K562 (cell line): ENCODE results near the gene CHRM4. TPM values are rescaled to one million over a fixed set of nuclear protein-coding genes. Genes with fewer than 3 reads are reported as not detected.

Experiments used
- ATAC-seq: fragments of 200-7000 bp; cut with Tn5 transposase; 3 replicates; pipeline ENCODE4 v1.9.1; 2020; ENCODE audit warnings: moderate library complexity
- BruUV-seq: library from RNA; stranded (reverse); fragments of 400-500 nt; replicated peaks from 2 replicates; lab custom pipeline; 2021; lab: Mats Ljungman, UMichigan
- CTCF ChIA-PET: fragments of 300-600 bp; formaldehyde crosslinking; extraction: SDS; loops from one replicate; lab custom pipeline; 2021; ENCODE audit warnings: low intra/inter-chr PET ratio; lab: Yijun Ruan, JAX
- POLR2A ChIA-PET: fragments of 300-600, 350-650 bp; sonication (Branson Sonifier 250); formaldehyde crosslinking; extraction: SDS; loops from one replicate; lab custom pipeline; 2021; ENCODE audit warnings: antibody characterized with exemption, inconsistent platforms; lab: Yijun Ruan, JAX
- DNase-seq, 4 experiments: peaks; one replicate each; pipeline versions ENCODE4 v3.0.0 to v3.0.0-alpha.2; 2011 to 2018; ENCODE audit warnings: low spot score in 3 of 4, mixed read lengths in 3 of 4; ENCODE audit errors: extremely low read depth in 1 of 4
- FAIRE-seq: peaks from 2 replicates; lab custom pipeline; 2011; peaks lifted over from hg19 to GRCh38; lab: Jason Lieb, UNC
- H2AFZ ChIP-seq: 2 replicates; pipeline ENCODE4 v1.6.0; 2011; ENCODE audit warnings: low read depth, low read length, control low read depth, inconsistent platforms
- H3K27ac ChIP-seq: fragments of 200-600 bp; 3 replicates; pipeline ENCODE4 v1.8.0; 2011; ENCODE audit warnings: low read depth, mild to moderate bottlenecking, control low read depth, inconsistent platforms, low read length, moderate library complexity, mixed read lengths; ENCODE audit errors: extremely low read depth
- H3K27me3 ChIP-seq, 2 experiments: fragments of 300-600 bp in 1 of 2; 2 replicates in 1 of 2; 3 replicates in 1 of 2; pipeline versions ENCODE4 v1.6.0 to v1.8.0; 2011; ENCODE audit warnings: inconsistent platforms in 2 of 2, low read length in 2 of 2, mild to moderate bottlenecking in 1 of 2, mixed read lengths in 1 of 2, moderate library complexity in 1 of 2; ENCODE audit not compliant: control insufficient read depth in 2 of 2, insufficient read depth in 2 of 2
- H3K36me3 ChIP-seq: fragments of 300-600 bp; 3 replicates; pipeline ENCODE4 v1.8.0; 2011; ENCODE audit warnings: mild to moderate bottlenecking, low read length, inconsistent platforms; ENCODE audit not compliant: control insufficient read depth, insufficient read depth
- H3K4me1 ChIP-seq, 2 experiments: fragments of 200-600 bp in 1 of 2; replicated peaks in 1 of 2; 2 replicates in 1 of 2; 3 replicates in 1 of 2; pipeline versions ENCODE4 v1.5.1 to v1.8.0; 2011; ENCODE audit warnings: inconsistent platforms in 2 of 2, low read length in 2 of 2, mild to moderate bottlenecking in 1 of 2, mixed read lengths in 1 of 2, moderate library complexity in 1 of 2; ENCODE audit not compliant: control insufficient read depth in 2 of 2, insufficient read depth in 2 of 2
- H3K4me2 ChIP-seq: 2 replicates; pipeline ENCODE4 v1.6.1; 2011; ENCODE audit warnings: low read length, control low read depth, inconsistent platforms, mixed read lengths; ENCODE audit not compliant: insufficient read depth
- H3K4me3 ChIP-seq: fragments of 200-600 bp; sonication (generic), shearing (Covaris generic); 2 replicates; pipeline ENCODE4 v1.5.1; 2016; ENCODE audit warnings: control low read depth, inconsistent platforms
- H3K79me2 ChIP-seq: fragments of 200-600 bp; 3 replicates; pipeline ENCODE4 v1.8.0; 2011; ENCODE audit warnings: low read length, inconsistent platforms; ENCODE audit not compliant: control insufficient read depth, insufficient read depth
- H3K9ac ChIP-seq, 2 experiments: 2 replicates each; pipeline versions ENCODE4 v1.6.0 to v1.6.1; 2011; ENCODE audit warnings: low read depth in 2 of 2, low read length in 2 of 2, control low read depth in 1 of 2, inconsistent platforms in 1 of 2, mild to moderate bottlenecking in 1 of 2, mixed read lengths in 1 of 2; ENCODE audit not compliant: insufficient read depth in 1 of 2
- H3K9me1 ChIP-seq: one replicate; pipeline ENCODE4 v1.6.0; 2011; ENCODE audit warnings: inconsistent platforms, mild to moderate bottlenecking, low read length, moderate library complexity; ENCODE audit not compliant: control insufficient read depth, insufficient read depth
- H3K9me3 ChIP-seq: replicated peaks from 2 replicates; pipeline ENCODE4 v1.5.1; 2011; ENCODE audit warnings: low read depth, low read length, inconsistent platforms; ENCODE audit not compliant: control insufficient read depth, insufficient read depth
- H4K20me1 ChIP-seq: replicated peaks from 2 replicates; pipeline ENCODE4 v1.6.1; 2011; ENCODE audit warnings: low read length, inconsistent platforms, mixed read lengths; ENCODE audit not compliant: control insufficient read depth, insufficient read depth
- BHLHE40 ChIP-seq: IDR thresholded peaks from 2 replicates; pipeline ENCODE4 v1.6.1; 2011; ENCODE audit warnings: low read length, improper control_type of control experiment
- E2F6 ChIP-seq, 2 experiments: IDR thresholded peaks; 2 replicates each; pipeline ENCODE4 v1.6.1; 2011; ENCODE audit warnings: borderline replicate concordance in 1 of 2, control low read depth in 1 of 2, low read depth in 1 of 2, low read length in 1 of 2, mild to moderate bottlenecking in 1 of 2, mixed read lengths in 1 of 2, moderate library complexity in 1 of 2; ENCODE audit not compliant: insufficient read depth in 1 of 2, insufficient read length in 1 of 2, poor library complexity in 1 of 2, severe bottlenecking in 1 of 2; ENCODE audit errors: extremely low read depth in 1 of 2
- FOXK2 ChIP-seq, 2 experiments: fragments of 450-650 bp; IDR thresholded peaks in 1 of 2; conservative IDR thresholded peaks in 1 of 2; 2 replicates each; pipeline ENCODE4 v1.6.1; 2016; ENCODE audit warnings: low read depth in 2 of 2, mild to moderate bottlenecking in 1 of 2
- MIER1 ChIP-seq: fragments of 450-650 bp; IDR thresholded peaks from 2 replicates; pipeline ENCODE4 v1.6.1; 2016; ENCODE audit warnings: antibody characterized with exemption, mild to moderate bottlenecking, low read depth
- MTA3 ChIP-seq: fragments of 450-650 bp; formaldehyde crosslinking; IDR thresholded peaks from 2 replicates; pipeline ENCODE4 v1.6.1; 2017; ENCODE audit warnings: mild to moderate bottlenecking, borderline replicate concordance
- NR2C2 ChIP-seq, 2 experiments: fragments of 200-800 bp in 1 of 2; sonication (Bioruptor generic) in 1 of 2; sonication (generic) in 1 of 2; formaldehyde crosslinking in 1 of 2; IDR thresholded peaks; 2 replicates each; pipeline versions ENCODE4 v1.6.1 to v1.8.0; 2016 to 2022; ENCODE audit warnings: mild to moderate bottlenecking in 1 of 2, missing compliant biosample characterization in 1 of 2, missing genetic modification characterization in 1 of 2, missing genetic modification reagents in 1 of 2
- PHF8 ChIP-seq: fragments of 200-600 bp; sonication (generic); IDR thresholded peaks from 2 replicates; pipeline ENCODE4 v1.6.1; 2012; ENCODE audit warnings: mixed run types, mild to moderate bottlenecking, inconsistent platforms, low read length, moderate library complexity, borderline replicate concordance
- TBL1XR1 ChIP-seq, 2 experiments: IDR thresholded peaks; 2 replicates each; pipeline ENCODE4 v1.6.1; 2012; ENCODE audit warnings: improper control_type of control experiment in 2 of 2, low read length in 2 of 2, mild to moderate bottlenecking in 1 of 2
- ZC3H4 ChIP-seq: sonication (generic); formaldehyde crosslinking; IDR thresholded peaks from 2 replicates; pipeline ENCODE4 v1.9.0; 2021; ENCODE audit warnings: missing genetic modification reagents, borderline replicate concordance
- ZNF143 ChIP-seq: sonication (generic); formaldehyde crosslinking; IDR thresholded peaks from 2 replicates; pipeline ENCODE4 v1.9.0; 2022; ENCODE audit warnings: mild to moderate bottlenecking, missing genetic modification reagents
- ZNF184 ChIP-seq: sonication (generic); formaldehyde crosslinking; IDR thresholded peaks from 2 replicates; pipeline ENCODE4 v1.5.0; 2020; ENCODE audit warnings: missing genetic modification reagents
- ZNF717 ChIP-seq: fragments of 250-450 bp; sonication (Bioruptor Pico); IDR thresholded peaks from 2 replicates; pipeline ENCODE4 v1.5.0; 2021
- WGBS: fragments of 100-300 bp; shearing (Covaris generic); methylation state at CpG from one replicate; pipeline ENCODE4 v1.1.6; 2016; ENCODE audit warnings: low coverage, mixed read lengths; ENCODE audit not compliant: insufficient coverage; ENCODE audit errors: missing lambda C conversion rate; 5-methylcytosine and 5-hydroxymethylcytosine counted together
- in situ Hi-C: fragments of 300-500 bp; cut with MboI; formaldehyde crosslinking; loops from 4 replicates; pipeline ENCODE4 v1.15.0; 2018; ENCODE audit warnings: inconsistent platforms, mixed read lengths
- intact Hi-C: fragments of 100-400 bp; cut with micrococcal nuclease; formaldehyde crosslinking; loops from 2 replicates; pipeline ENCODE4 v1.14.2; 2022
- polyA plus RNA-seq, 8 experiments: library from polyadenylated mRNA; depleted of rRNA in 4 of 8; stranded (reverse) in 5 of 8; unstranded in 3 of 8; fragments of >200 nt; fragmentation: Nextera tagmentation in 2 of 8; fragmentation: Illumina TruSeq in 1 of 8; extraction: Ambion mirVana in 2 of 8; extraction: Trizol in 1 of 8; gene quantifications; 2 replicates each; pipeline versions ENCODE4 v1.2.1 to v1.2.3, GENCODE V29; 2011 to 2014; ENCODE audit warnings: inconsistent platforms in 1 of 8, missing spikeins in 1 of 8
- total RNA-seq, 7 experiments: library from RNA; depleted of rRNA in 6 of 7; stranded (reverse); fragments of >200 nt in 6 of 7; fragmentation: Illumina TruSeq in 2 of 7; extraction: Trizol in 2 of 7; gene quantifications; 2 replicates each; pipeline versions ENCODE4 v1.2.1 to v1.2.3, GENCODE V29; 2011 to 2021; ENCODE audit warnings: low replicate concordance in 1 of 7

The CHRM4 gene
- total and polyA plus RNA-seq, 9 of the 15 experiments (the other 6 are each of a cell fraction or from before 2014, with no cell fraction given), result 0.22 to 1.3 (median 0.40) TPM; not detected in 2

- Histone ChIP-seq H3K9me3 (no peaks in the 10 kb centered on the region), H3K27ac (peak overlapping the region; percentile 96), H3K27me3 (no peaks in the 10 kb centered on the region), H3K4me2 (peak overlapping the region; percentile 76), H3K79me2 (peaks cover 16% of the 10 kb centered on the region), H3K36me3 (peaks cover 52% of the 10 kb centered on the region; the same call in 2 of the 3 replicates), H2AFZ (peak overlapping the region; percentile 82), H4K20me1 (no peaks in the 10 kb centered on the region; the same call in 1 of the 2 replicates), H3K4me1 (peaks cover 25 to 66% of the 10 kb centered on the region in 2 experiments), H3K9me1 (peaks cover 7% of the 10 kb centered on the region), H3K4me3 (peak overlapping the region; percentile 75), H3K9ac (peak overlapping the region; percentile 87 to 94)
- BruUV-seq, result no TSS peak
- FAIRE-seq (peak; percentile 87), ATAC-seq (peak; percentile 62), DNase-seq (peak; percentile 86 to 90 (median 88))
- CTCF ChIA-PET, result interaction anchor here (0.6 kb wide), 1 partner anchor 132 kb away, joined by 4 read pairs; no protein-coding TSS in a partner anchor
- WGBS, result 0% methylated on average over 10 of the region's 45 CpGs
- intact Hi-C loops, result loop anchor here (2.0 to 5.0 kb wide), 2 partner anchors 28 to 133 kb away; no protein-coding TSS in a partner anchor
- POLR2A ChIA-PET, result interaction anchor here (0.6 to 2.3 kb wide), 6 partner anchors 9 to 137 kb away, joined by 3 to 10 read pairs (median 3); no protein-coding TSS in a partner anchor
- in situ Hi-C loops, result no loop called here
- TF ChIP-seq E2F6 (IDR thresholded peaks at IDR 0.05; ENCODE audit: borderline replicate concordance in 1 of 2, extremely low read depth in 1 of 2, insufficient read depth in 1 of 2, insufficient read length in 1 of 2, low read depth in 1 of 2, low read length in 1 of 2, poor library complexity in 1 of 2, severe bottlenecking in 1 of 2) (peak in 1 of 2 experiments; percentile 62), MTA3 (peak; percentile 54), FOXK2 (conservative IDR thresholded peaks at IDR 0.05 in 1 of 2, IDR thresholded peaks at IDR 0.05 in 1 of 2; ENCODE audit: low read depth in 2 of 2) (peak; percentile 90), TBL1XR1 (IDR thresholded peaks at IDR 0.05; ENCODE audit: low read length in 2 of 2) (peak in 1 of 2 experiments; percentile 13; a peak in 1 of 4 replicates), ZNF184 (CRISPR knock-in tag) (no peak), ZNF717 (CRISPR knock-in tag) (no peak), MIER1 (0 out of 2 replicates have a peak, but pooled peaks have one; percentile 11), ZC3H4 (0 out of 2 replicates have a peak, but pooled peaks have one; percentile 23), BHLHE40 (no peak), PHF8 (peak; percentile 23; the same call in 1 of the 2 replicates), NR2C2 (CRISPR knock-in tag; IDR thresholded peaks at IDR 0.05) (no peak), NR2C2 (tag; IDR thresholded peaks at IDR 0.05) (peak; percentile 83), ZNF143 (CRISPR knock-in tag) (no peak)
These were observed 11.1 kb downstream of the CHRM4 start for GRCh38 chr11:46380340-46381047.
